Prostate gland (tissue), 2 donors: ENCODE results near the gene ATP11B.

ENCODE experiments used
- CTCF ChIP-seq, 4 experiments: fragments of 200-600 bp in 2 of 4; fragments of 450-650 bp in 2 of 4; sonication (generic) in 2 of 4; IDR thresholded peaks; 1 replicate in 3 of 4; 2 replicates in 1 of 4; pipeline ENCODE4 v1.5.1; 2016 to 2019; ENCODE audit warnings: antibody characterized with exemption in 4 of 4, mild to moderate bottlenecking in 2 of 4, moderate library complexity in 2 of 4
- POLR2A ChIP-seq: fragments of 450-650 bp; IDR thresholded peaks from one replicate; pipeline ENCODE4 v1.6.1; 2016; ENCODE audit warnings: antibody characterized with exemption, mild to moderate bottlenecking

GRCh38 chr3:182936239-182936917 is 143.1 kb downstream of the ATP11B start:
- TF ChIP-seq CTCF (IDR thresholded peaks at IDR 0.05), result no peak
- TF ChIP-seq POLR2A, result no peak
